ENCODE data around the gene NAA35.
"Not testable (repeated sequence)": the region's sequence is repeated elsewhere in the genome, so short reads cannot be mapped to it uniquely, and the experiment has no call there.

Gene NAA35

DNA sequence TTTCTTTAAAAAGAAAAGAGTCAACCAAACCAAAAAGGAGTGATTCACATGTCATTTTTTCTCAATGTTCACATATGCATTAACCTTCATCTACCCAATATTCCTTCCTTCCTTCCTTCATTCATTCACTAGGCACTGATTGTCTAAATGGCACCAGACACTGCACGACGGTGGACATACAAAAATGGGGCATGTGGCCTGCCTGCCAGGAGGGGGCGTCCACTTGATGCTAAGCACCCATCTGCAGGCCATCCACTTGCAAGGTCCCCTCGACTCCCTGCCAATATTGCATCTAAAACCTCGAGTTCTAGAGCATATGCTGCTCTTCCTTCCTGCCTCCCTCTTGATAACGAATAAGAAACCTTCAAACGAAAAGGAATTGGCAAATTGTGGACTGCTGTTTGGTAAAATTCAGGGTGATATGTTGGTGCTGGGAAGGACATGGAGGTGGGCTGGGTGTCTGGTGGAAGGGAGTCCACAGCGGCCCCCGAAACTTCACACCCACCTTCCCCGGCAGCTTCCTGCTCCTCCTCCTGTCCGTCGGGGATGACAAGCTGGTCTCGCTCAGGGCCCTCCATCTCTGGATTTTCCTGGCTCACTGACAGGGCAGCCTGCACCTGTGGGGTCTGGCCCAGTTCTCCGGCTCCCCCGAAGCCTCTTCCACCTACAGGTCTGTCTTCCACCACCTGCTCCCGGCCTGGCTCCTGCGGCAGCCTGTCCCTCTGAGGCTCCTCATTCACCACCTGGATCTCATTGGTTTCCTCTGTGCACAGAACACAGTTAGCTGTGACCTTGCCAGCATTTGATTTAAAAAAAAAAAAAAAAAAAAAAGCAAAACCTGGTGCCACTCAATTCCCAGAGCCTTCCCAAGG is 94.2 kb downstream of the NAA35 start:
- peak in 1 of 2 donors; percentile 4 for DNase-seq (ENCODE audit: low read depth in 2 of 2)

- no peak for DNase-seq (ENCODE audit: low read depth in 2 of 2)
These were observed 95.0 kb downstream of the NAA35 start for GRCh38 chr9:86035827-86036440.

GRCh38 chr9:86036555-86036954 is 95.6 kb downstream of the NAA35 start:
- no peak for DNase-seq (ENCODE audit: low read depth in 2 of 2)

DNA sequence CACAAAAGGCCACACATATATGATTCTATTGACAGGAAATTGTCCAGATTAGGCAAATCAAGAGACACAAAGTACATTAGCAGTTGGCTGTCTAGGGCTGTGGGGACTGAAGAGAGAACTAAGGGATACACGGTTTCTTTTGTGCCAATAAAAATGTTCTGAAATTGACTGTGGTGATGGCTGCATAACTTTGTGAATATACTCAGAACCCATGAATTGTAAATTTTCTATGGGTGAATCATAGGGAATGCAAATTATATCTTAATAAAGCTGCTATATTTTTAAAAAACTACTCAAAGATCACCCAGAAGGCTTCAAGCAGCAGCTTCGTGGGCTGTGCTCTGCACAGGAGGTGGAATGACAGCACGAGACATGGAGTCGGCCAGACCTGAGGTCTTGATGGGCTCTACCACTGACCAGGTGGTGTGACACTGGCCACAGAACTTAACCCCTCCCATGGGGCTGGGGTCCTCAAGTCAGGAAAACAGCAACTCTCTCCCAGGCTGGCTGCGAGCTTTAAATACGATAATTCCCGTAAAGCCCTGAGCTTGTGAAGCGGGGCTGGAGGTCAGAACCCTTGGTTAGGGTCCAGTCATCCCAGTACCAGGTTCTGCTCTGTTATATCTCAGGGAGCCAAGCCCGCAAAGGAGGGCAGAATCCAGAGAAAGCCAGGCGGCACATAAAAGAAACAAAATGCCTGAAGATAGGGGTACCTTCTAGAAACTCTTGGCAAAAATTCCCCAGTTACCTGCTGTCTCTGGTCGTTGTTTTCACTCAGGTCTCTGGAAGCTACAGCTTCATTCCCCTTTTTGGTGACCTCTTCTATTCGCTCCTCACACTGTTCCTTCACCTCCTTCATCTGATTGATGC is 99.3 kb downstream of the NAA35 start:
- no peak for DNase-seq (ENCODE audit: low read depth in 2 of 2)

DNA sequence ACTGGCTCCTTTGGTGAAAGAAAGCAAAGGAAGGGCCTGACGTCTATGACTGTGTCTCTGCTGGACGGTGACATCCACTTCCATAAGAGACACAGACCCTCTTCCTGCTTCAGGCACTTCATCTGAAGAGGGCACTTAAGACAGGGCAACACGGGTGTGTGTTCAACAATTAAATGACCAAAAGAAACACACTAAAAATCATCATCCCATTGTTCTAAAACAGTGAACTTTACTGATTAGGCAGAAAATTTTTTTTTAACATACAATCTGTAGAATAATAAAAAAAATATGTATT is 99.9 kb downstream of the NAA35 start:
- DNase-seq (ENCODE audit: low read depth in 2 of 2): no peak

- no peak for DNase-seq (ENCODE audit: low read depth in 2 of 2)
These were observed 100.4 kb downstream of the NAA35 start for GRCh38 chr9:86041311-86041741.

- no peak for DNase-seq (ENCODE audit: low read depth in 2 of 2)
These were observed 101.4 kb downstream of the NAA35 start for GRCh38 chr9:86042199-86042978.

- DNase-seq (ENCODE audit: low read depth in 2 of 2): no peak
These were observed 102.6 kb downstream of the NAA35 start for GRCh38 chr9:86043586-86043985.

- no peak for DNase-seq (ENCODE audit: low read depth in 2 of 2)
These were observed 103.1 kb downstream of the NAA35 start for GRCh38 chr9:86043999-86044398.

DNA sequence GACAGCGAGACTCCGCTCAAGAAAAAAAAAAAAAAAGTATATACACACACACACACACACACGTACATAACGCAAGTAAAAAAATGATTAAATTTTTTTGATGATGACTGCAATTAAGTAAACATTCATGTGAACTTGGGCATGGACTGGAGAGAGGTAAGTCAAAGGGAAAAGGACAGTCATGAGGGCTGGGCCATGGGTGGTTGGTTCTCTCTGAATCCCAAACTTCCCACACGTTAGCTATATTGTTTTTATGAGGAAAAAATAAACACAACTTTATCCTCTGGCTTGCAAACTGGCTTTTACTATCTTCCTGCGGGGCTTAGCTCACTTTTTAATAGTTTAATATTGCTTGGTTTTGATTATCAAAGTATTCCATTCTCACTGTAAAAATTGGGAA is 104.7 kb downstream of the NAA35 start:
- no peak for DNase-seq (ENCODE audit: low read depth in 2 of 2)

DNA sequence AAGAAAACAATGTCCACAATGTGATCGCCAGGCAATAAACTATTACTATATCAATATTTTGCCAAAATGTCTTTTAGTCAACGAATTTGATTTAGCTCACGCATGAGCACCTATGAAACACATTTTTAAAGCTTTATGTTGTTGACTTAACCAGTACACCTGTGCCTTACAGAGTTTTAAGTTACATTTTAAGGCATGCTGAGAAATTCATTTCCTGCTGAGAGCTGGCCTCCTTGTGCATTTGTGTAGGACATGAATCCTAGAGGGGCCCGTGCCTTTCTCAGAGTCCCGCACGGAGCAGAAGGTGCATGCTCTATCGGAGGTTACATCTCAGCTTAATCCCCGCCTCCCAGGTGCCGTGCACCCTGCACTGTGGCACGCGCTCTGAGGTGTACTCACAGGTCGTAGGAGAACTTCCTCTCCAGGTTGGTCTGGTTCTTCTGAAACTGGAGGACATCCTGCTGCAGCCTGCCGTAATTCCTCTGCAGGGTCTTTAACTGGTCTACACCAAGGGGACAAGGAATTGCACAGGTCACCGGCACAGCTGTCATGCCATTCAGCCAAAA is 105.2 kb downstream of the NAA35 start:
- no peak for DNase-seq (ENCODE audit: low read depth in 2 of 2)

GRCh38 chr9:86046930-86047341 is 106.0 kb downstream of the NAA35 start:
- no peak for DNase-seq (ENCODE audit: low read depth in 2 of 2)

DNA sequence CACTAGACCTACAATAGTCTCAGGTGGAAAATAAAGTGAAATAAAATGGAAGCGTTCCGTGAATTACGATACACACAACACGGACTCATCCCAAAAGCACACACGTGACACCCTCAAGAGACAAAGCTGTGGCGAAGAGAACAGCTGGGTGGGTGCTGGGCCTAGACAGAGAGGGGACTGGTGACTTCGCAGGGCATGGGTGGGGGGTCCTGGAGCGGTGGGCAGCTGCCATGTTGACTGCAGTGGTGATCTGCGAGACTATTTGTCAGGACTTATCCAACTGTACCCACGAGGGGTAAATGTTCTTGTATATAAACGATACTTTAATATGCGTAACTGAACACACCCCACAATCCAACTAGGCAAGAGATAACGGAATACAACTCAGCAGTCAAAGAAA is 106.4 kb downstream of the NAA35 start:
- no peak for DNase-seq (ENCODE audit: low read depth in 2 of 2)

DNA sequence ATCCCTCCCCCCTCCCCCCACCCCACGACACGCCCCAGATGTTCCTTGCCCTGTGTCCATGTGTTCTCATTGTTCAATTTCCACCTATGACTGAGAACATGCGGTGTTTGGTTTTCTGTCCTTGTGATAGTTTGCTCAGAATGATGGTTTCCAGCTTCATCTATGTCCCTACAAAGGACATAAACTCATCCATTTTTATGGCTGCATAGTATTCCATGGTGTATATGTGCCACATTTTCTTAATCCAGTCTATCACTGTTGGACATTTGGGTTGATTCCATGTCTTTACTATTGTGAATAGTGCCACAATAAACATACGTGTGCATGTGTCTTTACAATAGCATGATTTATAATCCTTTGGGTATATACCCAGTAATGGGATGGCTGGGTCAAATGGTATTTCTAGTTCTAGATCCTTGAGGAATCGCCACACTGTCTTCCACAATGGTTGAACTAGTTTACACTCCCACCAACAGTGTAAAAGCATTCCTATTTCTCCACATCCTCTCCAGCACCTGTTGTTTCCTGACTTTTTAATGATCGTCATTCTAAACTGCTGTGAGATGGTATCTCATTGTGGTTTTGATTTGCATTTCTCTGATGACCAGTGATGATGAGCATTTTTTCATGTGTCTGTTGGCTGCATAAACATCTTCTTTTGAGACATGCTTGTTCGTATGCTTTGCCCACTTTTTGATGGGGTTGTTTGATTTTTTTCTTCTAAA is 107.2 kb downstream of the NAA35 start:
- DNase-seq (ENCODE audit: low read depth in 2 of 2): not testable (repeated sequence)

- DNase-seq (ENCODE audit: low read depth in 2 of 2): no peak
These were observed 111.9 kb downstream of the NAA35 start for GRCh38 chr9:86052556-86053468.

- DNase-seq (ENCODE audit: low read depth in 2 of 2): no peak
These were observed 113.7 kb downstream of the NAA35 start for GRCh38 chr9:86054695-86055094.

- no peak for DNase-seq (ENCODE audit: low read depth in 2 of 2)
These were observed 116.5 kb downstream of the NAA35 start for GRCh38 chr9:86057491-86057890.

GRCh38 chr9:86061972-86062739 is 121.2 kb downstream of the NAA35 start:
- DNase-seq (ENCODE audit: low read depth in 2 of 2): no peak
